HG02759 (cell line): ENCODE measurements around the gene RITA1.

Experiments
- ATAC-seq: cut with Tn5 transposase; IDR thresholded peaks from one replicate; pipeline ENCODE4 v1.9.1; 2021; ENCODE audit warnings: mild to moderate bottlenecking, moderate library complexity; ENCODE audit not compliant: unreplicated experiment

RITA1 gene

GRCh38 chr12:113173081-113173698 is 12.3 kb upstream of the RITA1 start:
- peak; percentile 76 for ATAC-seq

- ATAC-seq, result no peak
Measured at GRCh38 chr12:113174461-113175384, 10.8 kb upstream of the RITA1 start.

- ATAC-seq, result no peak
Measured at GRCh38 chr12:113179023-113179422, 6.5 kb upstream of the RITA1 start.

- no peak for ATAC-seq
Measured at GRCh38 chr12:113180333-113180732, 5.2 kb upstream of the RITA1 start.

- no peak for ATAC-seq
Measured at GRCh38 chr12:113181975-113182374, 3.5 kb upstream of the RITA1 start.

- ATAC-seq, result no peak
Measured at GRCh38 chr12:113183030-113183589, 2.4 kb upstream of the RITA1 start.

- ATAC-seq, result peak; percentile 54
Measured at GRCh38 chr12:113184098-113184899, 1.2 kb upstream of the RITA1 start.

- peak; percentile 81 for ATAC-seq
Measured at GRCh38 chr12:113184900-113185179, 681 bp upstream of the RITA1 start.

- ATAC-seq, result no peak
Measured at GRCh38 chr12:113186033-113186365, 478 bp downstream of the RITA1 start.

- no peak for ATAC-seq
Measured at GRCh38 chr12:113186666-113187325, 1.3 kb downstream of the RITA1 start.

- ATAC-seq, result no peak
Measured at GRCh38 chr12:113189361-113189760, 3.8 kb downstream of the RITA1 start.

GRCh38 chr12:113190761-113191160 is 5.2 kb downstream of the RITA1 start:
- ATAC-seq, result no peak

GRCh38 chr12:113191227-113191626 is 5.7 kb downstream of the RITA1 start:
- no peak for ATAC-seq

GRCh38 chr12:113194971-113195391 is 9.5 kb downstream of the RITA1 start:
- ATAC-seq, result no peak

GRCh38 chr12:113195598-113195997 is 10.1 kb downstream of the RITA1 start:
- ATAC-seq, result no peak

- no peak for ATAC-seq
Measured at GRCh38 chr12:113196582-113196981, 11.1 kb downstream of the RITA1 start.

- ATAC-seq, result peak; percentile 82
Measured at GRCh38 chr12:113196990-113197389, 11.5 kb downstream of the RITA1 start.

GRCh38 chr12:113197518-113198077 is 12.1 kb downstream of the RITA1 start:
- ATAC-seq, result no peak

GRCh38 chr12:113198296-113198695 is 12.8 kb downstream of the RITA1 start:
- ATAC-seq, result no peak

GRCh38 chr12:113200021-113200797 is 14.7 kb downstream of the RITA1 start:
- ATAC-seq, result no peak
